Mesenchymal stem cell (in vitro differentiated cells and primary cell): ENCODE results near the gene LMO2.

ENCODE experiments used
- DNase-seq: peaks from one replicate; pipeline ENCODE4 v3.0.0-alpha.2; 2013
- H2AFZ ChIP-seq: one replicate; pipeline ENCODE4 v1.6.1; 2013; ENCODE audit warnings: low read depth, mild to moderate bottlenecking, control low read depth, inconsistent platforms, low read length, moderate library complexity
- H2AK5ac ChIP-seq: 2 replicates; pipeline ENCODE4 v1.6.1; 2013; ENCODE audit warnings: low read length, moderate library complexity, mild to moderate bottlenecking, inconsistent platforms; ENCODE audit not compliant: severe bottlenecking
- H2BK120ac ChIP-seq: one replicate; pipeline ENCODE4 v1.6.1; 2013; ENCODE audit warnings: low read depth, mild to moderate bottlenecking, inconsistent platforms, low read length, moderate library complexity
- H2BK12ac ChIP-seq, 2 experiments: one replicate each; pipeline ENCODE4 v1.6.1; 2013; ENCODE audit warnings: inconsistent platforms in 2 of 2, low read length in 2 of 2, mild to moderate bottlenecking in 2 of 2, moderate library complexity in 2 of 2, control low read depth in 1 of 2
- H2BK15ac ChIP-seq: one replicate; pipeline ENCODE4 v1.6.1; 2013; ENCODE audit warnings: mild to moderate bottlenecking, low read depth, inconsistent platforms; ENCODE audit not compliant: poor library complexity, severe bottlenecking
- H2BK5ac ChIP-seq: 2 replicates; pipeline ENCODE4 v1.6.1; 2013; ENCODE audit warnings: low read depth, mild to moderate bottlenecking, low read length, control low read depth, inconsistent platforms; ENCODE audit not compliant: poor library complexity, severe bottlenecking
- H3K14ac ChIP-seq, 2 experiments: one replicate each; pipeline ENCODE4 v1.6.1; 2013; ENCODE audit warnings: inconsistent platforms in 2 of 2, low read length in 2 of 2, control low read depth in 1 of 2, mild to moderate bottlenecking in 1 of 2, moderate library complexity in 1 of 2
- H3K18ac ChIP-seq, 2 experiments: one replicate each; pipeline ENCODE4 v1.6.1; 2013; ENCODE audit warnings: inconsistent platforms in 2 of 2, low read length in 2 of 2, control low read depth in 1 of 2, low read depth in 1 of 2, mild to moderate bottlenecking in 1 of 2
- H3K23ac ChIP-seq, 2 experiments: one replicate each; pipeline ENCODE4 v1.6.1; 2013; ENCODE audit warnings: inconsistent platforms in 2 of 2, low read length in 2 of 2, mild to moderate bottlenecking in 2 of 2, moderate library complexity in 2 of 2, control low read depth in 1 of 2
- H3K27ac ChIP-seq: 2 replicates; pipeline ENCODE4 v1.5.1; 2013; ENCODE audit warnings: mild to moderate bottlenecking, moderate library complexity, low read length, control low read depth, inconsistent platforms; ENCODE audit not compliant: poor library complexity, severe bottlenecking
- H3K27me3 ChIP-seq, 2 experiments: 2 replicates each; pipeline versions ENCODE4 v1.6.1 to v1.7.0; 2013; ENCODE audit warnings: low read length in 2 of 2, mild to moderate bottlenecking in 2 of 2, moderate library complexity in 2 of 2, control low read depth in 1 of 2, inconsistent platforms in 1 of 2; ENCODE audit not compliant: control insufficient read depth in 1 of 2, insufficient read depth in 1 of 2
- H3K36me3 ChIP-seq, 2 experiments: 2 replicates each; pipeline versions ENCODE4 v1.6.1 to v1.7.0; 2013; ENCODE audit warnings: low read length in 2 of 2, control low read depth in 1 of 2, inconsistent platforms in 1 of 2, low read depth in 1 of 2, mild to moderate bottlenecking in 1 of 2; ENCODE audit not compliant: insufficient read depth in 2 of 2, control insufficient read depth in 1 of 2
- H3K4ac ChIP-seq, 2 experiments: one replicate each; pipeline ENCODE4 v1.6.1; 2013; ENCODE audit warnings: inconsistent platforms in 2 of 2, low read length in 2 of 2, mild to moderate bottlenecking in 2 of 2, moderate library complexity in 2 of 2, control low read depth in 1 of 2, low read depth in 1 of 2
- H3K4me1 ChIP-seq: 2 replicates; pipeline ENCODE4 v1.6.1; 2013; ENCODE audit warnings: low read depth, low read length, control low read depth; ENCODE audit not compliant: control insufficient read depth, insufficient read depth
- H3K4me2 ChIP-seq: 2 replicates; pipeline ENCODE4 v1.6.1; 2013; ENCODE audit warnings: low read length, mild to moderate bottlenecking, inconsistent platforms; ENCODE audit not compliant: poor library complexity, severe bottlenecking
- H3K4me3 ChIP-seq, 2 experiments: 2 replicates each; pipeline versions ENCODE4 v1.5.1 to v1.7.0; 2013; ENCODE audit warnings: low read length in 2 of 2, mild to moderate bottlenecking in 2 of 2, control low read depth in 1 of 2, low read depth in 1 of 2; ENCODE audit not compliant: insufficient read depth in 1 of 2
- H3K79me1 ChIP-seq: replicated peaks from 2 replicates; pipeline ENCODE4 v1.6.1; 2013; ENCODE audit warnings: mild to moderate bottlenecking, control low read depth, low read length, inconsistent platforms; ENCODE audit not compliant: poor library complexity, severe bottlenecking
- H3K9ac ChIP-seq: 2 replicates; pipeline ENCODE4 v1.7.0; 2013; ENCODE audit warnings: mild to moderate bottlenecking, low read length, moderate library complexity
- H3K9me3 ChIP-seq: 2 replicates; pipeline ENCODE4 v1.7.0; 2013; ENCODE audit warnings: mild to moderate bottlenecking, low read length; ENCODE audit not compliant: control insufficient read depth
- H4K8ac ChIP-seq: one replicate; pipeline ENCODE4 v1.6.1; 2013; ENCODE audit warnings: inconsistent platforms, mild to moderate bottlenecking, low read length, moderate library complexity
- H4K91ac ChIP-seq: one replicate; pipeline ENCODE4 v1.6.1; 2013; ENCODE audit warnings: mild to moderate bottlenecking, low read length, inconsistent platforms
- WGBS: methylation state at CpG from one replicate; pipeline ENCODE4 v1.1.7; 2013; ENCODE audit warnings: mixed read lengths; 5-methylcytosine and 5-hydroxymethylcytosine counted together

Gene LMO2

DNA sequence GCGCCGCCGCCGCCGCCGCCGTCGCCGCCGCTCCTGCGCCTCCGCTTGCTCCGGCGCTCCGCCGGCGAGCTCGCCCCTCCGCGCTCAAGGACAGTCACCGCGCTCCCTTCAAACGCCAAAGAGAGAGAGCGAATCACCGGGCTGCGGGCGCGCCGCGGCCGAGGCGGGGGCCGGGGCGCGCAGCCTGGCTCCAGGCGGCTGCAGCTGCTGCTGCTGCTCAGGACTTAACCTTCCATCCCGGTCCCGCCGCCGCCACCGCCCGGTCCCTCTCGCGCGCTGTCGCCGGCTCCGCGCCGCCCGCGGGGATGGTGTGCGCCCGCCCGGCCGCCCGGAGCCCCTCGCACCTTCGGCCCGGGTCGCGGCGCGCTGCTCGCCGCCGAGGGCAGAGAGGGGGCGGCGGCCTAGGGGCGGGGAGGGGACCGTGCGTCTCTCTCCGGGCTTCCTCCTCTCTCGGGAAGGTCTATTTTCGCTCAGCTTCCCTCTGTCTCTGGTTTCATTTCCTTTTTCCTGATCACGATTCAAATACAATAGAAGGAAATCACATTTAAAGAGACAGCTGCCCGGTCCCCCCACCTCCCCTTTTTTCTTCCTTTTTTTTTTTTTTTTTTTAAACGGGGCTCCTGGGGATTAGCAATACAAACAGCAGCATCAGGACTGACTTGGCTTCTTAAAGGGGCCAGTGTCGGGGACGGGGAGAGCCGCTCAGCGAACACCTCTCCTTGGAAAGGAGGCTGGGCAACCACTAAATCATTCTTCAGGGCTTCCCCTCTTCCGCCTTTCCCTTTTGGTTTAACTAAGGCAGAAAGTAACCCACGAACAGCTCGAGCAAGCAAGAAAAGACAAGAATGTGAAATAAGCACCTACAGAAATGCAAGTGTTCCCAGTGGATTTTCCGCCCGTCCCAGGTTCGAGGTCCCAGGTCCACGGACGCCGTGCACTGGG is 22.1 kb downstream of the LMO2 start:
- Histone ChIP-seq H3K9ac (peak overlapping the region; percentile 55), H2BK15ac (no peak overlapping the region), H3K4me1 (peaks cover 12% of the 10 kb centered on the region), H2BK12ac (no peak overlapping the region), H4K8ac (no peak overlapping the region), H3K36me3 (no peaks in the 10 kb centered on the region), H3K9me3 (no peaks in the 10 kb centered on the region), H3K18ac (peak overlapping the region; percentile 19 to 44), H3K27ac (no peak overlapping the region), H3K14ac (no peak overlapping the region), H2AFZ (no peak overlapping the region), H3K4me2 (peak overlapping the region; percentile 97), H3K79me1 (no peaks in the 10 kb centered on the region), H2BK120ac (no peak overlapping the region), H3K23ac (no peak overlapping the region), H2BK5ac (no peak overlapping the region), H2AK5ac (no peak overlapping the region), H3K27me3 (peaks cover 64 to 83% of the 10 kb centered on the region in 2 experiments), H4K91ac (peak overlapping the region; percentile 32), H3K4ac (no peak overlapping the region), H3K4me3 (peak overlapping the region; percentile 62 to 82)
- 1% methylated on average over 69 of the region's 91 CpGs for WGBS
- peak; percentile 34 for DNase-seq

DNA sequence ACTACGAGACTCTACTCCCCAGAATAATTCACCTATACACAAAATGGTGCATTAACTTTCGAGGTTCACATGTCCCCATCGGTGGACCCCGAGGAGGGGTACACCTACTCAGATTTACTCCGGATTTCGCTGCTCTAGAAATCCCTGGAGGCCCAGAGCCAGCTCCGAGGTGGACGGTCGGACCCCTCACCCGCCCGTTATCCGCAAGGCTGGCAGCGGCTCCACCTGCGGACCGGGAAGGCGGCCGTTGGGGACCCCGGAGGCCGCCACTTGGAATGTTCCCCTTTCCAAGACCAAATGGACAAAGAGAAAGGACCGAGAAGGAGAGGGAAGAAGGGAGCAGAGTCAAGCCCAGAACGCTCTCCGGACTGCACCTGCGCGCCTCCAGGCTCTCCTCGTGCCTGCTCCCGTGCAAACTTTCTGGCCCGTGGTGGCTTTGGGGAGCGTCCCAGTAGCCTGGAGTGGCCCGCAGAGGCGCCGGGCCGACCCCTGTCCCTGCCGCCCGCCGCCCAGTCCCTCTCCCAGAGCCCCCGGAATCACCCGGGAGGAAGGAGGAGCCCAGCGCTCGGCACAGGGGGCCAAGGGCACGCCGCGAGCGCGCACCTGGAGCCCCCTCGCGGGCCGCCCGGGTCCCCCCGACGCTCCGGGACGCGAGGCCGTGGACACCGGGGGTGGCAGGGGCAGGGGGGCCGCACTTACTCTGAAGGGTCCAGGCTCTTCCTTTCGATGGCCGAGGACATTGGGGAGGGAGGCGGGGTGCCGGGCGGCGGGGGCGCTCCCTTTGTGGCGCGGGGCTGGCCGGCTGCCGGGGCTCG is 23.0 kb downstream of the LMO2 start:
- Histone ChIP-seq H3K9me3 (no peaks in the 10 kb centered on the region), H2BK120ac (no peak overlapping the region), H3K27ac (no peak overlapping the region), H3K4ac (no peak overlapping the region), H2BK12ac (no peak overlapping the region), H2AK5ac (no peak overlapping the region), H3K79me1 (no peaks in the 10 kb centered on the region), H3K18ac (no peak overlapping the region), H2BK5ac (no peak overlapping the region), H3K36me3 (no peaks in the 10 kb centered on the region), H3K9ac (no peak overlapping the region), H3K23ac (no peak overlapping the region), H3K4me2 (peak overlapping the region; percentile 66), H3K4me3 (peak overlapping the region; percentile 62 to 69), H4K8ac (no peak overlapping the region), H4K91ac (no peak overlapping the region), H3K14ac (no peak overlapping the region), H2BK15ac (peak overlapping the region; percentile 3), H2AFZ (no peak overlapping the region), H3K4me1 (peaks cover 12% of the 10 kb centered on the region), H3K27me3 (peaks cover 66 to 83% of the 10 kb centered on the region in 2 experiments)
- no peak for DNase-seq
- WGBS, result under 1% methylated on average over 61 of the region's 68 CpGs

DNA sequence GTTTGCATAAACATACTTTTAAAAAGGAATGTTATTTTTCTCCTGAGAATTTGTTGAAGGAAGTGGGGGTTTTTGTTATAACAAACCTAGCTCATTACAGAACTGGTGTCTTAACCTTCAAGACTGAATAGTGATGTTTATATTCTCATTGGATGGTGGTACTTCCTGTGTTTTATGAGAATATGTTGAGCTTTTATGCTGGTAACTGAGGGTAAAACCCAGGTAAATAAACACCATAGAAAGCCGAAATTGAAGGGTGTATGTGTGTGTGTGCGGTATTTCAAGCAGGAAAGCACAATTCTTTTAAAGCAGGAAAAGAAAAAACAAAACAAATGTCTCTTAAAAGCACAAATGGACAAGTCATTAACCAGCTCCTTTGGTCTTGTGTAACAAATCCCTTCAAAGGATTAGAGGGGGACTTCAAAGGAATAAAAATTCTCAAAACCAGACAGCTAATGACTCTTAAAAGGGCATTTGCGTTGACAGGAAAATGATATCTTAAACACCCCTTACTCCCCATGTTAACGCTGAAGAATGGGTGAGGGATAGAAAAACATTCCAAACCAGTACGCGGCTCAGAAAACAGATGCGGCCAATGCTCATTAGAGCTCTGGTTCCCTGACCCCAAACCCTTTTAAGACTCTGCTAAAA is 23.8 kb downstream of the LMO2 start:
- Histone ChIP-seq H3K4me3 (no peak overlapping the region), H3K18ac (no peak overlapping the region), H4K91ac (no peak overlapping the region), H2BK12ac (no peak overlapping the region), H2AFZ (no peak overlapping the region), H3K27ac (no peak overlapping the region), H3K9ac (no peak overlapping the region), H2BK15ac (no peak overlapping the region), H3K4me1 (peaks cover 12% of the 10 kb centered on the region), H3K4me2 (no peak overlapping the region), H4K8ac (no peak overlapping the region), H2BK120ac (no peak overlapping the region), H3K23ac (no peak overlapping the region), H3K36me3 (no peaks in the 10 kb centered on the region), H2AK5ac (no peak overlapping the region), H3K9me3 (no peaks in the 10 kb centered on the region), H3K27me3 (peaks cover 73 to 84% of the 10 kb centered on the region in 2 experiments), H3K4ac (no peak overlapping the region), H3K79me1 (no peaks in the 10 kb centered on the region), H3K14ac (no peak overlapping the region), H2BK5ac (no peak overlapping the region)
- DNase-seq, result no peak
- 8% methylated on average over 5 of the region's 7 CpGs for WGBS
